Amygdala (tissue), 56 donors: ENCODE data around the gene PLAC9.

ENCODE experiments used
- DNase-seq, 56 donors: peaks; one replicate each; lab custom pipeline; 2025; lab: John Stamatoyannopoulos, UW

The PLAC9 gene

DNA sequence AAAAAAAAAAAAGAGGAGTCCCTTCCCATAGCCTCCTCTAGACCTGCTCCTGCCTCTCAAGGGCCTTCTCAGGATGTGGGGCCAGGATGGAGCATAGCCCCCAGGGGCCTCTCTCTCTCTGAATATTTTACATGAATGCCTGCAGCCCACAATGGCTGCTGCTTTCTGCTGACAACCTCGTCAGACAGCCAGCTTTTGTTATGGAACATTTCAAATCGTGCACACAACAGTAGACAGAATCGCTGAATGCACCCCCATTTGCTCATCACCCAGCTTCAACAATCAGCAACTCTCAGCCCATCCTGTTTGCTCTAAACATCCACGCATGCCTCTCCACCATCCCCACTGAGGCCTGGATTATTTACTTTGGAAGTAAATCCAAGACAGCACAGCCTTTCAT is 5.4 kb downstream of the PLAC9 start:
- DNase-seq, result no peak

DNA sequence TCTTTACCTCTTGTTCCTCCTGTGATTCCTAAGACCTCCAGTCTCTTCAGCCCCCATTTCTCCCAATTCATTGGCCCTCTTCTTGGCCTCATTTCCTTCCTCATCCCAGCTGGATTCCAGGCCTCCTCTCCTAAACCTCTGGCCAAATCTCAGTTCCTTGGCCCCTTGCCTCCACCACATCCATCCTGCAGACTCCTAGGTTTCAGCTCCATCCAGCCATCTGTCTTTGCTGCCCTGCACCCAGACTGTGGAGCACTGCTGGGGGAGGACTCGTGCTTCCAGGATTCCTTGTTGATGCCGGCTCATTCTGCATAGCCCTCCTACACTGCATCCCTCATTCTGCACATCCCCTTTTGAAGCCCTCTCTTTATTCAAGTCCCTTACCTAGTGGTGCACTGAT is 6.7 kb downstream of the PLAC9 start:
- no peak for DNase-seq

GRCh38 chr10:80140251-80140650 is 7.7 kb downstream of the PLAC9 start:
- DNase-seq, result no peak

DNA sequence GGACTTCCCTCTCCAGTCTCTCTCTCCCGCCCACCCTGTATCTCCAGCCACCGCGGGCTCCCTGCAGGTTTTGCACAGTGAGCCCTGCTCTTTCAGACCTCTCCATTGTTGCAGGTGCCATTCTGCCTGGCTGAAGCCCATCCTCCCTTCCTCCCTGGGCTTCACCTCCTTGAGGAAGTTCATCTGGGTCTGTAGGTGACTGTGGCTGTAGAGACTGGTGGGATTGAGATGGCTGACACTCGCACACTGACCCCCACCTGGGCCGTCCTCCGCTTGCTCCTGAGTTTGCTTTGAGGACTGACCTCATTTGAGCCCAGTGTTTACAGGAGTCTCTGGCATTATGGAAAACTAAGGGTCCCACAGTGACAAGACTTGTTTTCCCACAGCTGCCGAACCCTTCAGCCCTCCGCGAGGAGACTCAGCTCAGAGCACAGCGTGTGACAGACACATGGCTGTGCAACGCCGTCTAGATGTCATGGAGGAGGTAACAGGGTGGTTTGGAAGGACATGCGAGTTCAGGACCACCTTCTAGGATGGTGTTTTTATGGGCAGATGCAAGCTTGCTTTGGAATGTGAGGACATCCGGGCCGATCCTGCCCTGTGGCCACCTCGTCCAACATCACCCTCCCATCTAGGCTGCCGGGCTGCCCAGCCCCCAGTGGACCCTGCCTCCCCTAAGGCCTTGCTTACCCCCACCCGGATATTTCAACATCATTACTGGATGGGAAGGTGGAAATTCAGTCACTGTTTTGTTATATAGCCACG is 9.3 kb downstream of the PLAC9 start:
- DNase-seq, result no peak

DNA sequence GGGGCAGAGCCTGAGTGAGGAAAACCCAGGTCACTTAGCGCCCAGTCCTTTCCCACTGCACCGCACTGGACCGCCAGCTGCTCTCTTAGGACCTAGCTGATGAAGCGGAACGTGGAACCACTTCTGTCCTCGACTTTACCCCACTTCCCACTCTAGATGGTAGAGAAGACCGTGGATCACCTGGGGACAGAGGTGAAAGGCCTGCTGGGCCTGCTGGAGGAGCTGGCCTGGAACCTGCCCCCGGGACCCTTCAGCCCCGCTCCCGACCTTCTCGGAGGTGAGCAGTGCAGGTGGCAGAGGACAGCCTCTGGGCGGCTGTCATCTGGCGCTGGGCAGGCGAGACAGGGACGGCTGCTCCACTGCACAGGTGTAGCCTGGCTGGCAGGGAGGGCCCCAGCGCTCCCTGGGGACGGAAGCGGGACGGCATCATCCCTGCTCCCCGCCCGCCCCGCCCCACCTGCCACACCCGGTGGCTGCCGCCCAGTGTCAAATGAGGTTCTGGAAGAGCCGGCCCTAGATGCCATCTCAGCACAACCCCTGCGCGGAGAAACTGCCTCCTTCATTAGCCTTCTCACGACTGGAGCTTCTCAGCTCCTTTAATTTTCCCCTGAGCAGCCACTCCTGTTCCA is 11.7 kb downstream of the PLAC9 start:
- DNase-seq, result peak in 1 of 56 donors; percentile 36

DNA sequence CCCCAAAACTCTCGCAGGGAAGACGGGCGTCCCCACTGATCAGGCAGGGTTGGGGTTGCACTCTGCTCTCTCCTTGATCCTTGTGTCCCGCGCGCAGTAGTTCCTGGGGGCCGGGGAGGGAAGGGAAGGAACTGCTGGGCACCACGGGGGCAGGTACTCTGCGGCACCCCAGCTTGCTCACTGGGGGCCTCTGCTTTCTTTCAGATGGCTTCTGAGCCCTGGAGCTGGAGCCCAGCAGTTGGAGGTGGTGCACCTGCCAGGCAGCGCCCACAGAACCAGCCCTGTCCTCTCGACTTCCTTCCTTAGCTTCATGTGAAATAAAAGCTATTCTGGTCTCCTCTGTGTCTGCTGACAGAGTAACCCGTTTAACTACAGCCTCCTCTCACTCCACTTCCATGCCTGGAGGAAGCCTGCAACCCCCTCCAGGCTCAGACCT is 12.2 kb downstream of the PLAC9 start:
- no peak for DNase-seq

DNA sequence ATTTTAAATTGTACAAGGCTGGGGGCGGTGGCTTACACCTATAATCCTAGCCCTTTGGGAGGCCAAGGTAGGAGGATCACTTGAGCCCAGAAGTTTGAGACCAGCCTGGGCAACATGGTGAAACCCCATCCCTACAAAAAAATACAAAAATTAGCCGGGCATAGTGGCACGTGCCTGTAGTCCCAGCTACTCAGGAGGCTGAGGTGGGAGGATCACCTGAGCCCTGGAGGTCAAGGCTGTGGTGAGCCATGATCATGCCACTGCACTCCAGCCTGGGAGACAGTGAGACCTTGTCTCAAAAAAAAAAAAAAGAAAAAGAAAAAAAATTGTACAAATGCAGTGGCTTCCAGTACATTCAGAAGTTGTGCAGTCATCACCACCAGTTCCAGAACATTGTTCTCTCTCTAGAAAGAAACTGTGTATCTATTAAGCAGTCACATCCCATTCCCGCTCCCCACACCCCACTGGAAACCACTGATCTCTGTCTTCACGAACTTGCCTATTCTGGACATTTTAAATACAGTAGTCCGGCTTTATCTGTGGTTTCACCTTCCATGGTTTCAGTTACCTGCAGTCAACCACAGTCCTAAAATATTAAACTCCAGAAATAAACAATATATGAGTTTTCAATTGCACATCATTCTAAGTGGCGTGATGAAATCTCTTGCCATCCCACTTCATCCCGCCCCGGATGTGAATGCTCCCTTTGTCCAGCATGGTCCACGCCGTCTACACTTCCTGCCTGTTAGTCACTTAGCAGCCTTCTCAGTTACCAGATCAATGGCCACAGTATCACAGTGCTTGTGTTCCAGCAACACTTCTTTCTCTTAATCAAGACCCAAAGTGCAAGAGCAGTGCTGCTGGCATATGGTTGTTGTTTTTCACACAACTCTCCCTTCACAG is 13.1 kb downstream of the PLAC9 start:
- DNase-seq, result peak in 4 of 56 donors; percentile 19 to 33 (median 28)

DNA sequence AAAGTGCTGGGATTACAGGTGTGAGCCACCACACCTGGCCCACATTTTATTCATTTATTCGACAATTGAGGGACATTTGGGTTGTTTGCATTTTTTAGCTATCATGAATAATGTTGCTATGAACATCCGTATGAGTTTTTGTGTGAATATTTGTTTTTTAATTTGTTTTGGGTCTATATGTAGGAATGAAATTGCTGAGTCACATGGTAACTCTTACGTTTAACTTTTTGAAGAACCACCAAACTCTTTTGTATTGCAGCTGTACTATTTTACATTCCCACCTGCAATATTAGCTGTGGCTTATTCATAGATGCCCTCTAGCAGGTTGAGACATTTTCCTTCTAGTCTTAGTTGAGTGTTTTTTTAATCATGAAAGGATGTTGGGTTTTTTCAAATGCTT is 14.4 kb downstream of the PLAC9 start:
- no peak for DNase-seq

GRCh38 chr10:80148166-80148805 is 15.8 kb downstream of the PLAC9 start:
- no peak for DNase-seq

GRCh38 chr10:80149123-80149522 is 16.6 kb downstream of the PLAC9 start:
- no peak for DNase-seq

GRCh38 chr10:80150172-80150571 is 17.6 kb downstream of the PLAC9 start:
- no peak for DNase-seq

DNA sequence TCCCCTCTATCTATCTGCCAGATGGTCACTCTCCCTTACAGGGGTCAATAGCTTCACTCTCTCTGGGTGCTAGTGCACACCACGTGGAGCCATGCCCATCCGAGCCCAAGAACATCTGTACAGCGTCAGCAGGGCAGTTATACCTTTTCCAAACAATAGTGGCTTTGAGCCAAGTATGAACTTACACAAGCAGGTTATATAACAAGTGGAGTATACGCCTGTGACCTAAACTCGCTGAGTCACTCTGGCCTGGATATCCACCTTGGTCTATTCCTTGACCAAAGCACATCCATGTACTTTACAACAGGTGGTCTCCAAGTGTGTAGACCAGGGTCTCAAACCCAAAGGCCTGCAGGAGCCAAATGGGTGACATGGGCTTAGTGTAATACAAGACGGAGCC is 20.3 kb downstream of the PLAC9 start:
- DNase-seq, result no peak

GRCh38 chr10:80153460-80153859 is 20.9 kb downstream of the PLAC9 start:
- DNase-seq, result no peak

DNA sequence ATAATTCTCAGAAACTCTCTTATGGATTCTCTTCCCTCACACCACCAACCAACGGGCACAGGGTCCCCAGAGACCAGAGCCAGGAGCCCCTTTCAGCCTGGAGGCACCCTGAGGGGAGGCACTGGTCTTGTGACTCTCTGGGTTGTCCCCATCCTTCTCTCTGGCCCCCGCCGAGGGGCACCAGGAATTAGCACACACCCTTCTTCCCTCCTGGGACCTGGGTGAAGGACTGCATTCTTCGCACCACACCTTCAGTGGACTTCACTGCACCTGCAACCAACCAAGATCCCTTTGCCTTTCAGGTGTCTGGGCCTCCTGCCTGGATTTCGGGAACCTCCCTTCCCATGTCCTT is 22.1 kb downstream of the PLAC9 start:
- DNase-seq, result no peak

DNA sequence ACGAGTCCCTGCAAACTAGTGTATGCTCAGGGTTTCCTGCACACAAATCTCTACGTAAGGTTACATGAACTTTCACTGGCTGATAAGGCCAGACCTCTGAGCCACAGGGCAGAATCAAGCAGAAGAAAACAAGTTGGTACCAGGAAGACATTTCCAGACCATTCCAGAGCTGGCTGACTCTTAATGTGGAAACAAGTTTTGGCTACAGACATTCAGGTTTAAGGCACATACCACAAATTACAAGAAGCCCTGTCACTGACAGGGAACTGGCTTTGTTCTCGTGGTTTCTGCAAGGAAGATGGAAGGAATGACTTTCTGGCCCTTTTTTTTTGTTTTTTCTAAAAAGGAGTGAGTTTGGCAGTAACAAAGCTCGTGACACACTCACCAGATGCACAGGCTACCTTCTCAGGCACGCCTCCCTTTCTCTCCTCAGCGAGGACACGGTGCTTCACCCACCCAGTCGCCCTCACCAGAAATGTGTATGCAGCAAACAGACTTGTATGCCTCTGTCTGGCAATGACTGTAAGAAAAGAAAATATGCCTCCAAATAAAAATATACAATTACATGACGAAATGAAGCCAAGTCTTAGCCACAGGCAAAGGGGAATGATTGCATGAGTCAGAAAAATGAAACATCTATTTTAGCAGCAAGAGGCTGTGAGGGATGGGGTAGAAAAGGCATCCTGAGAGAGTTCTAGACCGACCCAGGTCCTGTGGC is 22.6 kb downstream of the PLAC9 start:
- peak in 5 of 56 donors; percentile 13 to 51 (median 17) for DNase-seq

GRCh38 chr10:80155696-80156215 is 23.2 kb downstream of the PLAC9 start:
- DNase-seq, result no peak

DNA sequence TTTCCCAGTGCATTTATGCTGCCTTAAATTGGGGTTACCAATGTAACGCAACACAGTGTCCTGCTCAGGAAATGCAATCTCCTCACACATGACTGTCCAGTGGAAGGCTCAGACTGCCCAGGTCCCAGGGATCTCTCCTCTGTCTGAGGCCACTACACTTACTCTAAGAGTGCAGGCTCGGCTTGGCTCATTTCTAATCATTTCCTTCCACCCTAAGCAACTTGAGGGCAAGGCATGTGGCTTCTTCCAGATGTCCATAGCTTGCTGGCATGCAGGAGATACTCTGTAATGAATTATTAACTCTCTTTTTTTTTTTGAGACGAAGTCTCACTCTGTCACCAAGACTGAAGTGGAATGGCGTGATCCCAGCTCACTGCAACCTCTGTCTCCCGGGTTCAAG is 23.7 kb downstream of the PLAC9 start:
- DNase-seq, result no peak

- DNase-seq, result no peak
These were observed 25.0 kb downstream of the PLAC9 start for GRCh38 chr10:80157561-80157960.

DNA sequence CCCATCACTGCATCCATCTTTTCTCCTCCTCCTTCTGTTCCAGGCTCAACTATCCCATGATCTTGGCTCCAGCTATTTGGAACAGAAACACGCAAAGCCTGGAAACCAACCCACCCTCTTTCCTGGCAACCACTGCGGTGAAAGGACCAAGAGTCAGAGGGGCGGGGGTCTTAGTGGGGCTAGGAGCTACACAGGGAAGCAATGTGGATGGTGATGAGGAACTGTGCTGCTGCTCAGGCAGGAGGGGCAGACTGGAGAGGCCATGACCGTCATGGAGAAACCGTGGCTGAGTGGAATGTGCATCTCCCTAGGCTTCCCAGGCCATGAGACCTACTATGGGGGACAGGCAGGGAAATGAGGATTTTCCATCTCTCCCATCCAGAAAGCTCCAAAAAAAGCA is 25.6 kb downstream of the PLAC9 start:
- no peak for DNase-seq

DNA sequence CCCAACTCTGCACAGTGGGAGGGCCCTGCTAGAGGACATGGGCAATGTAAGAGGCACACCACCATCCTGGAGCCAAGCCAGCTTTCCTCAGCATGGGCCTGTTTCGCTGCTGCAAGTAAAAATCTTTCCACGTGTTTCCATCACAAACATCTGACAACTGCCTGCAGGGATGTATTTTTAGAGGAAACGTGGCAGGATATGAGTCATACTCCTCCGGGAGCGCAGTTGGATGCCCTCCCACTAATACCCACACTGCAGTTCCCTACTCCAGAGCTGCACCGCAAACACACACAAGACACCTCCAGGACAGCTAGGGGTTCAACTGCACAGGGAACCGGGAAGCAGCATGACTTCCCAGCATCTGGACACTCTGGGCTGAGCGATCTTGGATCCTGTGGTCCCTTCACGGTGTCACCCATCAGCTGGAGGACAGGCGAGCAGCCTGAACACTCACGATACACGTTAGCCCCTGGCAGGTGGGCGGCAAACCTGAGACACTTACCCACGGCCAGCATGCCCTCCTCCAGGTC is 26.1 kb downstream of the PLAC9 start:
- DNase-seq, result peak in 34 of 56 donors; percentile 12 to 73 (median 42)
